ENCODE data around the gene VASH1. TPM values are rescaled to one million over a fixed set of nuclear protein-coding genes. Genes with fewer than 3 reads are reported as not detected.

Gene VASH1
- total and polyA plus RNA-seq, 2 of the 13 experiments (the other 11 are each of a cell fraction or from before 2014, with no cell fraction given): 0.11 to 0.24 TPM

DNA sequence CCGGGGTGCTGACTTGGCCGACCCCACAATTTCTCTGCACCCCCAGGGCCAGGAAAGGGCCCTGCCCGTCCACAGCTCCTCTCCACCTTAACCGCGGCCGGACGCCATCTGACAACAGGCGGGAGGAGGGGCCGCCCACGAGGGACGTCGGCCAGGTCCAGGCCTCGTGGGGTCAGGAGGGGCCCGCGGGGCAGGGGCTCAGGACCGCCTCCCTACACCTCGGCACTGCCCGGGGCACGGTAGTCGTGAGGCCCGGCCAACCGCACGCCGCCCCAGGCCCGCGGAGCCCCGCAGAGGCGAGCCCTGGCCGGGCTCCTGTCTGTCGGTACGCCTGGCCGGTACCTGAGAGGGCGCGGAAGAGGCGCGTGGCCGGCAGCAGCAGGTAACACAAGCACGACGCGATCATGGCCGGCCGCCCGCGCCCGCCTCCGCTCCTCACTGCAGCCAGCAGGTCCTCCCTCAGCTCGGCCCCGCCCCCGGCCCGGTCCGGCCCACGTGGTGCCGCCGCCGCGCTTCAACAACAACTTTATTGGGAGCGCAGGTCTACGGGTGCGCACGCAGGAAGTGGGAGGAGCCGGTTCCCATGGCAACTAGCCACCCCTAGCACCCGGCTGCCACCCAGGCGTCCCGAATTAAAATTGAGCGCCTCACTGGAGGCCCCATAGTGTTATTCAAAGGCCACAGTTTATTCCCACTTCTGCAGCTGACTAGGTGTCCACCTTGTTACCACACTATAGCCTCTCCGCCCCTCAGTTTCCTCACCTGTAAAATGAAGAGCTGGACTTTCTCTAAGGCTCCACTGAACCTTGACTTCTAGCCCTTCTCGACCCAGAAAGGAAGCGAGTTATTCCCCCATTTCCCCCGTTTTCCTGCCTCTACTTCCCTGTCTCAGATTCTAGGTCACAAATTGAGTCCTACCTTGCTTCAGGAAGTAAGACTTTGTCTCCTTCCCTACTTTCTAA is 51.4 kb downstream of the VASH1 start, which contains the start of gene ANGEL1 (continued):
- TF ChIP-seq, protein P1, sequence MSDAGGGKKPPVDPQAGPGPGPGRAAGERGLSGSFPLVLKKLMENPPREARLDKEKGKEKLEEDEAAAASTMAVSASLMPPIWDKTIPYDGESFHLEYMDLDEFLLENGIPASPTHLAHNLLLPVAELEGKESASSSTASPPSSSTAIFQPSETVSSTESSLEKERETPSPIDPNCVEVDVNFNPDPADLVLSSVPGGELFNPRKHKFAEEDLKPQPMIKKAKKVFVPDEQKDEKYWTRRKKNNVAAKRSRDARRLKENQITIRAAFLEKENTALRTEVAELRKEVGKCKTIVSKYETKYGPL (CRISPR knock-in tag; IDR thresholded peaks at IDR 0.05): no peak
- TF ChIP-seq SSRP1 (CRISPR knock-in tag; IDR thresholded peaks at IDR 0.05): no peak
- TF ChIP-seq ELF4 (CRISPR knock-in tag; IDR thresholded peaks at IDR 0.05; ENCODE audit: borderline replicate concordance): no peak
- TF ChIP-seq POLR2A (IDR thresholded peaks at IDR 0.05; ENCODE audit: insufficient read depth in 1 of 2, low read depth in 2 of 2, low read length in 2 of 2): peak; percentile 82 to 95
- no peak for TF ChIP-seq STAG1 (CRISPR knock-in tag; IDR thresholded peaks at IDR 0.05)
- TF ChIP-seq SP2 (CRISPR knock-in tag; IDR thresholded peaks at IDR 0.05): peak; percentile 71
- TF ChIP-seq ARNT (IDR thresholded peaks at IDR 0.05): no peak
- peak; percentile 57; the same call in 1 of the 2 replicates for TF ChIP-seq THAP8 (CRISPR knock-in tag; IDR thresholded peaks at IDR 0.05; ENCODE audit: borderline replicate concordance)
- TF ChIP-seq RFX3 (CRISPR knock-in tag; IDR thresholded peaks at IDR 0.05): peak; percentile 96
- TF ChIP-seq ZNF660 (CRISPR knock-in tag; IDR thresholded peaks at IDR 0.05; ENCODE audit: borderline replicate concordance, low read depth): no peak
- TF ChIP-seq, protein P2, sequence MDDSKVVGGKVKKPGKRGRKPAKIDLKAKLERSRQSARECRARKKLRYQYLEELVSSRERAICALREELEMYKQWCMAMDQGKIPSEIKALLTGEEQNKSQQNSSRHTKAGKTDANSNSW (CRISPR knock-in tag; IDR thresholded peaks at IDR 0.05; ENCODE audit: borderline replicate concordance): no peak; the same call in 1 of the 2 replicates
- TF ChIP-seq, protein P3, sequence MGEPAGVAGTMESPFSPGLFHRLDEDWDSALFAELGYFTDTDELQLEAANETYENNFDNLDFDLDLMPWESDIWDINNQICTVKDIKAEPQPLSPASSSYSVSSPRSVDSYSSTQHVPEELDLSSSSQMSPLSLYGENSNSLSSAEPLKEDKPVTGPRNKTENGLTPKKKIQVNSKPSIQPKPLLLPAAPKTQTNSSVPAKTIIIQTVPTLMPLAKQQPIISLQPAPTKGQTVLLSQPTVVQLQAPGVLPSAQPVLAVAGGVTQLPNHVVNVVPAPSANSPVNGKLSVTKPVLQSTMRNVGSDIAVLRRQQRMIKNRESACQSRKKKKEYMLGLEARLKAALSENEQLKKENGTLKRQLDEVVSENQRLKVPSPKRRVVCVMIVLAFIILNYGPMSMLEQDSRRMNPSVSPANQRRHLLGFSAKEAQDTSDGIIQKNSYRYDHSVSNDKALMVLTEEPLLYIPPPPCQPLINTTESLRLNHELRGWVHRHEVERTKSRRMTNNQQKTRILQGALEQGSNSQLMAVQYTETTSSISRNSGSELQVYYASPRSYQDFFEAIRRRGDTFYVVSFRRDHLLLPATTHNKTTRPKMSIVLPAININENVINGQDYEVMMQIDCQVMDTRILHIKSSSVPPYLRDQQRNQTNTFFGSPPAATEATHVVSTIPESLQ (CRISPR knock-in tag; conservative IDR thresholded peaks at IDR 0.05): no peak
- TF ChIP-seq, protein P4, sequence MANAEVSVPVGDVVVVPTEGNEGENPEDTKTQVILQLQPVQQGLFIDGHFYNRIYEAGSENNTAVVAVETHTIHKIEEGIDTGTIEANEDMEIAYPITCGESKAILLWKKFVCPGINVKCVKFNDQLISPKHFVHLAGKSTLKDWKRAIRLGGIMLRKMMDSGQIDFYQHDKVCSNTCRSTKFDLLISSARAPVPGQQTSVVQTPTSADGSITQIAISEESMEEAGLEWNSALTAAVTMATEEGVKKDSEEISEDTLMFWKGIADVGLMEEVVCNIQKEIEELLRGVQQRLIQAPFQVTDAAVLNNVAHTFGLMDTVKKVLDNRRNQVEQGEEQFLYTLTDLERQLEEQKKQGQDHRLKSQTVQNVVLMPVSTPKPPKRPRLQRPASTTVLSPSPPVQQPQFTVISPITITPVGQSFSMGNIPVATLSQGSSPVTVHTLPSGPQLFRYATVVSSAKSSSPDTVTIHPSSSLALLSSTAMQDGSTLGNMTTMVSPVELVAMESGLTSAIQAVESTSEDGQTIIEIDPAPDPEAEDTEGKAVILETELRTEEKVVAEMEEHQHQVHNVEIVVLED (CRISPR knock-in tag; IDR thresholded peaks at IDR 0.05; ENCODE audit: borderline replicate concordance): peak; percentile 91
- TF ChIP-seq ARID2 (CRISPR knock-in tag; IDR thresholded peaks at IDR 0.05; ENCODE audit: borderline replicate concordance): 0 out of 2 replicates have a peak, but pooled peaks have one; percentile 30
- no peak for TF ChIP-seq ZNF512B (CRISPR knock-in tag; IDR thresholded peaks at IDR 0.05; ENCODE audit: borderline replicate concordance)
- TF ChIP-seq ZNF33A (CRISPR knock-in tag; IDR thresholded peaks at IDR 0.05; ENCODE audit: borderline replicate concordance): no peak
- TF ChIP-seq PAWR (CRISPR knock-in tag; IDR thresholded peaks at IDR 0.05; ENCODE audit: borderline replicate concordance): no peak
- TF ChIP-seq EZH2 (conservative IDR thresholded peaks at IDR 0.05; ENCODE audit: low read depth, low read length): no peak
- TF ChIP-seq JUND (CRISPR knock-in tag; IDR thresholded peaks at IDR 0.05): no peak
- TF ChIP-seq CBX2 (IDR thresholded peaks at IDR 0.05; ENCODE audit: low read depth, low read length): no peak
- 0 out of 2 replicates have a peak, but pooled peaks have one; percentile 26 for TF ChIP-seq CBX2 (CRISPR knock-in tag; IDR thresholded peaks at IDR 0.05; ENCODE audit: low read depth)
